ENCODE results near the gene OR2AT4.
"Not testable (repeated sequence)": the region's sequence is repeated elsewhere in the genome, so short reads cannot be mapped to it uniquely, and the experiment has no call there.

OR2AT4 gene

DNA sequence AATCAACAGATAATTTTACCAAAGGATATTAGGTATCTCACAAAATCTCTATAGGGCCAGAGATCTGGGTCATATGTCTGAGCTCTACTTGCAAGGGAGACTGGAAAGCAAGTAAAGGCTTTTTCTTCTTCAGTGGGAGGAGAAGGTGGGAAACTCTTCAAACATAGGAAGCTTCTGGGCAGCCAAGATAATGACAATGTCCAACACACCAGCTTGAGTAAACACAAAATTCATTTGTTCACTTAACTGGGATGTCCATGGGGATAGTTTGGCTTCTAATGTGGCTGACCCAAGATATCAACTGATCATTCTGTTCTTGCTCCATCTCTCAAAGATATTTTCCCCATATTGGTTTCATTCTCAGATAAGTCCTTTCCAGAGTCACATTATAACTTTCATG, 37.4 kb downstream of the OR2AT4 start:
- Histone ChIP-seq H3K4me3 (ENCODE audit: low read length) (no peak overlapping the region), H3K9me3 (replicated peaks; ENCODE audit: low read length) (no peaks in the 10 kb centered on the region), H3K36me3 (ENCODE audit: insufficient read depth, low read length) (no peaks in the 10 kb centered on the region), H3K4me1 (ENCODE audit: control insufficient read depth, insufficient read depth, low read length) (no peaks in the 10 kb centered on the region), H3K27me3 (ENCODE audit: control insufficient read depth, insufficient read depth, low read length) (peaks cover 42% of the 10 kb centered on the region), H3K9ac (ENCODE audit: low read depth, low read length) (no peak overlapping the region), H3K4me2 (ENCODE audit: low read length) (no peak overlapping the region)

DNA sequence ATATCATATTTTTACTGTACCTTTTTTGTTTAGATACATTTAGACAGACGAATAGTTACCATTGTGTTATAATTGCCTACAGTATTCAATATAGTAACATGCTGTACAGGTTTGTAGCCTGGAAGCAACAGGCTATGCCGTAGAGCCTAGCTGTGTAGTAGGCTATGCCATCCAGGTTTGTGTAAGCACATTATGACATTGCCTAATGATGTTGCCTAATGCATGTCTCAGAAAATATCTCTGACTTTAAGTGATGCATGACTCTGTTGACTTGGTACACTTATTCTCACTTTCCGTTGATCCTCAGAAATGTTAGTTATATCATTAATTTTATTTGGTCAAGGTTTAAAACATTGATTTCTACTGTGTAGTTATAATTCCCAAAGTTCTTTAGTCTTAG, 39.9 kb downstream of the OR2AT4 start:
- no peak overlapping the region for H3K4me3 ChIP-seq (ENCODE audit: low read length)
- no peak overlapping the region for H3K4me2 ChIP-seq (ENCODE audit: low read length)
- H3K36me3 ChIP-seq (ENCODE audit: insufficient read depth, low read length), result no peaks in the 10 kb centered on the region
- no peak overlapping the region for H3K9ac ChIP-seq (ENCODE audit: low read depth, low read length)
- no peaks in the 10 kb centered on the region for H3K4me1 ChIP-seq (ENCODE audit: control insufficient read depth, insufficient read depth, low read length)
- peaks cover 37% of the 10 kb centered on the region for H3K27me3 ChIP-seq (ENCODE audit: control insufficient read depth, insufficient read depth, low read length)
- peaks cover 4% of the 10 kb centered on the region for H3K9me3 ChIP-seq (replicated peaks; ENCODE audit: low read length)

DNA sequence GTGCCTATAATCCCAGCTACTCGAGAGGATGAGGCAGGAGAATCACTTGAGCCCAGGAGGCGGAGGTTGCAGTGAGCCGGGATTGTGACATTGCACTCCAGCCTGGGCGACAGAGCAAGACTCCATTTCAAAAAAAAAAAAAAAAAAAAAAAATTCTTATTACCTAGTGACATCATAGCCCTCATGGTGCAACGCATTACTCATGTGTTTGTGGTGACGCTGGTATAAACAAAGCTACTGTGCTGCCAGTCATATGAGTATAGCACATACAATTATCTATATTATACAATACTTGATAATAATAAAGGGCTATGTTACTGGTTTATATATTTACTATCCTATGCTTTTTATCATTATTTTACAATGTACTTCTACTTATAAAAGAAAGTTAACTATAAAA, 41.2 kb downstream of the OR2AT4 start:
- no peak overlapping the region for H3K9ac ChIP-seq (ENCODE audit: low read depth, low read length)
- no peak overlapping the region for H3K4me2 ChIP-seq (ENCODE audit: low read length)
- no peak overlapping the region for H3K4me3 ChIP-seq (ENCODE audit: low read length)

DNA sequence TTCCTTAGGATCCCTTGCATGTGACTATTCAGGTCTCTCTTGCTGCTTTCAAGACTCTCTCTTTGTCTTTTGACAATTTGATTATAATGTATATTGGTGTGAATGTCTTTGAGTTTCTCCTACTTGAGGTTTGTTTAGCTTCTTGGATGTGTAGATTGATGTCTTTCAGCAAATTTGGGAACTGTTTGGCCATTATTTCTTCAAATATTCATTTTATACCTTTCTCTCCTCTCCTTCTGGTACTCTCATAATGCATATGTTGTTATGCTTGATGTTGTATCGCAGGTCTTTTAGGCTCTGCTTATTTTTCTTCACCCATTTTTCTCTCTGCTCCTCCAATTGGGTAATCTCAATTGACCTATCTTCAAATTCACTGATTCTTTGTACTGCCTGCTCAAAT, 44.2 kb downstream of the OR2AT4 start:
- no peak overlapping the region for H3K4me2 ChIP-seq (ENCODE audit: low read length)
- H3K9ac ChIP-seq (ENCODE audit: low read depth, low read length), result no peak overlapping the region
- H3K4me1 ChIP-seq (ENCODE audit: control insufficient read depth, insufficient read depth, low read length), result no peaks in the 10 kb centered on the region
- peaks cover 14% of the 10 kb centered on the region for H3K27me3 ChIP-seq (ENCODE audit: control insufficient read depth, insufficient read depth, low read length)
- no peak overlapping the region for H3K4me3 ChIP-seq (ENCODE audit: low read length)
- H3K36me3 ChIP-seq (ENCODE audit: insufficient read depth, low read length), result no peaks in the 10 kb centered on the region
- H3K9me3 ChIP-seq (replicated peaks; ENCODE audit: low read length), result peaks cover 4% of the 10 kb centered on the region

More for the DNA sequence above, 41.2 kb downstream of the OR2AT4 start:
- peaks cover 4% of the 10 kb centered on the region for H3K9me3 ChIP-seq (replicated peaks; ENCODE audit: low read length)
- peaks cover 37% of the 10 kb centered on the region for H3K27me3 ChIP-seq (ENCODE audit: control insufficient read depth, insufficient read depth, low read length)
- no peaks in the 10 kb centered on the region for H3K4me1 ChIP-seq (ENCODE audit: control insufficient read depth, insufficient read depth, low read length)
- H3K36me3 ChIP-seq (ENCODE audit: insufficient read depth, low read length), result no peaks in the 10 kb centered on the region

DNA sequence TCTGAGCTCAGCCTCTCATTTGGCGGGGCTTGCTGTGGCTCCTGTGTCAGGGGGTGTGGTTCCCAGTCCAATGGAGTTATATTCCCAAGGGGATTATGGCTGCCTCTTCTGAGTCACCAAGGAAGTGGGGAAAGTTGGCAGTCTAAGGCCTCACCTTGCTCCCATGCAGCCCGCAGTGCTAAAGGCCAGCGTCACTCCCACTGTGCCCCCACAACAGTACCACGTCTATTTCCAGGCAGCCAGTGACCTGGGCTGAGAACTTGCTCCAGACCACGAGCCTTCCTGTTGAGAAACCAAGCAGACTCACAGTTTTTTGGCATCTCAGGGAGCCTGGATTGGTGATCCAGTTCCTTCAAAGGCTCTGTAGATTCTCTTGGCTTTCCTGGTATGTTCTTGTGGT, 45.6 kb downstream of the OR2AT4 start:
- Histone ChIP-seq H3K9ac (ENCODE audit: low read depth, low read length) (no peak overlapping the region), H3K4me3 (ENCODE audit: low read length) (no peak overlapping the region), H3K4me2 (ENCODE audit: low read length) (no peak overlapping the region), H3K27me3 (ENCODE audit: control insufficient read depth, insufficient read depth, low read length) (peaks cover 6% of the 10 kb centered on the region), H3K4me1 (ENCODE audit: control insufficient read depth, insufficient read depth, low read length) (no peaks in the 10 kb centered on the region), H3K36me3 (ENCODE audit: insufficient read depth, low read length) (no peaks in the 10 kb centered on the region), H3K9me3 (replicated peaks; ENCODE audit: low read length) (peaks cover 4% of the 10 kb centered on the region)

DNA sequence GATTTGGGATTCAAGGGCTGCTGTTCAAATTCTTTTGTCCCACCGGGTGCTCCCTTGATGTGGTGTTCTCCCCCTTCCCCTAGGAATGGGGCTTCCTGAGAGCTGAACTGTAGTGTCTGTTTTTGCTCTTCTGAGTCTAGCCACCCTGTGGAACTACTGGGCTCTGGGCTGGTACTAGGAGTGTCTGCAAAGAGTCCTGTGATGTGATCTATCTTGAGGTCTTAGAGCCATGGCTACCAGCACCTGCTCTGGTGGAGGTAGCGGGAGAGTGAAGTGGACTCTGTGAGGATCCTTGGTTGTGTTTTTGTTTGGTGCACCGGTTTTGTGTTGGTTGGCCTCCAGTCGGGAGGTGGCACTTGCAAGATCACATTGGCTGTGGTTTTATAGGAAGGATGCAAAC, 46.2 kb downstream of the OR2AT4 start:
- H3K9me3 ChIP-seq (replicated peaks; ENCODE audit: low read length), result peaks cover 4% of the 10 kb centered on the region
- no peaks in the 10 kb centered on the region for H3K36me3 ChIP-seq (ENCODE audit: insufficient read depth, low read length)
- H3K4me2 ChIP-seq (ENCODE audit: low read length), result no peak overlapping the region
- no peak overlapping the region for H3K4me3 ChIP-seq (ENCODE audit: low read length)
- H3K4me1 ChIP-seq (ENCODE audit: control insufficient read depth, insufficient read depth, low read length), result no peaks in the 10 kb centered on the region
- no peak overlapping the region for H3K9ac ChIP-seq (ENCODE audit: low read depth, low read length)
- H3K27me3 ChIP-seq (ENCODE audit: control insufficient read depth, insufficient read depth, low read length), result peaks cover 6% of the 10 kb centered on the region

DNA sequence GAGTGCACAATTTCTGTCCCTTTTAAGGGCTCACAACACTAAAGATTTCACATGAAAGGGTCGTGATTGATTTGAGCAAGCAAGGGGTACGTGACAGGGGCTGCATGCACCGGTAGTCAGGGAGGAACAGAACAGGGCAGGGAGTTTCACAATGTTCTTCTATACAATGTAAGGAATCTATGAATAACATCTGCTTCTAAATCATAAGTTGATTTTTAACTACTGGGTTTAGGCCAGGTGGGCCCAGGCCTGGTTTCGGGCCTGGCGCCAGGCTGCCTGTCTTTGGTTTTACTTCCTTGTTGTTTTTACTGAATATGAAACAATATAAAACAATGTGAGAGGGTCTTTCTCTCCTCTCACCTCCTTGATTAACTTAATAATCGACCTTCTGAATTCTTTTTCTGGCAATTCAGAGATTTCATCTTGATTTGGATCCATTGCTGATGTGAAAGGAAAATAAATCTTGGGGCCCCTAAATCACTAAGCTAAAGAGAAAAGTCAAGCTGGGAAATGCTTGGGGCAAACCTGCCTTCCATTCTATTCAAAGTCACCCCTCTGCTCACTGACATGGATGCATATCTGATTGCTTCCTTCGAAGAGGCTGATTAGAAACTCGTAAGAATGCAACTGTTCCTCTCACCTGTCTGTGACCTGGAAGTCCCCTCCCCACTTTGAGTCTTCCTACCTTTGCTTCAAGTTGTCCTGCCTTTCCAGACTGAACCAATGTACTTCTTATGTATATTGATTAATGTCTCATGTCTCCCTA, 47.0 kb downstream of the OR2AT4 start:
- not testable (repeated sequence) for H3K4me2 ChIP-seq (ENCODE audit: low read length); H3K36me3 ChIP-seq (ENCODE audit: insufficient read depth, low read length); H3K4me3 ChIP-seq (ENCODE audit: low read length); H3K9me3 ChIP-seq (replicated peaks; ENCODE audit: low read length); H3K4me1 ChIP-seq (ENCODE audit: control insufficient read depth, insufficient read depth, low read length); H3K9ac ChIP-seq (ENCODE audit: low read depth, low read length); H3K27me3 ChIP-seq (ENCODE audit: control insufficient read depth, insufficient read depth, low read length)

DNA sequence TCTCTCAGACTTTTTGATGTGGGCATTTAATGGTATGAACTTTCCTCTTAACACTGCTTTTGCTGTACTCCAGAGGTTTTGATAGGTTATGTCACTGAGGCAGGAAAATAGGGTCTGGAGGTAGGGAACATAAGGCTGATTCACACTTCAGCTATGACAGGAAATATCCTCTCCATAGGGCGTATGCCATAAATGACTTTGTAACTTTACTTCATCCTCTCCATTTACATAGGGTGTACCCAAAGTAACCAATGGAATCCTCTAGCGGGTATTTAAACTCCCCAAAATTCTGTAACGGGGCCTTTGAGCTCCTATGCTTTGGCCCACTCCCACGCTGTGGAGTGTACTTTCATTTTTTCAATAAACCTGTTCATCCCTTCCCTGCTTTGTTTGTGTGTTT, 49.5 kb downstream of the OR2AT4 start:
- H3K27me3 ChIP-seq (ENCODE audit: control insufficient read depth, insufficient read depth, low read length), result peaks cover 8% of the 10 kb centered on the region
- no peaks in the 10 kb centered on the region for H3K36me3 ChIP-seq (ENCODE audit: insufficient read depth, low read length)
- no peak overlapping the region for H3K9ac ChIP-seq (ENCODE audit: low read depth, low read length)

DNA sequence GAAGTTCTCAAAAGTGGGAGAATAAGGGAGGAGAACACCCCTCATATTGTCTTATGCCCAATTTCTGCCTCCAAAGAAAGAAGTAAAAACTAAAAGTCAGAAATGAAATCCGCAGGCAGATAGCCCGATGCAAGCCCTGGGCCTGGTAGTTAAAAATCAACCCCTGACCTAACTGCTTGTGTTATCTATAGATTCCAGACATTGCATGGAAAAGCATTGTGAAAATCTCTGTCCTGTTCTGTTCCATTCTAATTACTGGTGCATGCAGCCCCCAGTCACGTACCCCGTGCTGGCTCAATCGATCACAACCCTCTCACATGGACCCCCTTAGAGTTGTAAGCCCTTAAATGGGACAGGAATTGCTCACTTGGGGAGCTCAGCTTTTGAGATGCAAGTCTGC, 50.0 kb downstream of the OR2AT4 start:
- H3K9ac ChIP-seq (ENCODE audit: low read depth, low read length); H3K4me1 ChIP-seq (ENCODE audit: control insufficient read depth, insufficient read depth, low read length); H3K36me3 ChIP-seq (ENCODE audit: insufficient read depth, low read length); H3K4me2 ChIP-seq (ENCODE audit: low read length); H3K9me3 ChIP-seq (replicated peaks; ENCODE audit: low read length); H3K4me3 ChIP-seq (ENCODE audit: low read length): not testable (repeated sequence)
- peaks cover 13% of the 10 kb centered on the region for H3K27me3 ChIP-seq (ENCODE audit: control insufficient read depth, insufficient read depth, low read length)

More for the DNA sequence above, 49.5 kb downstream of the OR2AT4 start:
- H3K9me3 ChIP-seq (replicated peaks; ENCODE audit: low read length), result no peaks in the 10 kb centered on the region
- no peaks in the 10 kb centered on the region for H3K4me1 ChIP-seq (ENCODE audit: control insufficient read depth, insufficient read depth, low read length)
- H3K4me3 ChIP-seq (ENCODE audit: low read length), result no peak overlapping the region
- H3K4me2 ChIP-seq (ENCODE audit: low read length), result no peak overlapping the region

DNA sequence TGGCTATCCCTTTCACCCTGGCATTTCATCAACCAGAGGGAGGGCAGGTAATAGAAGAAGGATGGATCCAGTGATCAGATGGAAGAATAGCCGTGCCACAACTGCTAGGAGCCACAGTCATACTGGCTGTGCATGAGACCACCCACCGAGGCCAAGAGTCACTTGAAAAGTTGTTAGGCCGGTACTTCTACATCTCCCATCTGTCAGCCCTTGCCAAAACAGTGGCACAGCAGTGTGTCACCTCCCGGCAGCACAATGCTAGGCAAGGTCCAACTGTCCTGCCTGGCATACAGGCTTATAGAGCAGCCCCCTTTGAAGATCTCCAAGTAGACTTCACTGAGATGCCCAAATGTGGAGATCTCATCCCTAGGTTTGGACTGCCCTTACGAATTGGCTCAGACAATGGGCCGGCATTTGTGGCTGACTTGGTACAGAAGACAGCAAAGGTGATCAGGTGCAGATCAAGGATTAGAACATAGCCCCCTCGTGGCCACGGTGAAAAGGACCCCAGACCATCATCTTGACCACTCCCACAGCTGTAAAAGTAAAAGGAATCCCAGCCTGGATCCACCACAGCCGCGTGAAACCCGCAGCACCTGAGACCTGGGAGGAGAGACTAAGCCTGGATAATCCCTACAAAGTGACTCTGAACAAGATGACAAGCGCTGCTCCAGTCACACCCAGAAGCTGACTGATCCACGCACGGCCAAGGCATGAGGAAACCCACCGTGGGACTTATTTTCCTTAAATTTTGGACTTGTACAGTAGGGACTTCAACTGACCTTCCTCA, 52.1 kb downstream of the OR2AT4 start:
- H3K4me2 ChIP-seq (ENCODE audit: low read length); H3K9ac ChIP-seq (ENCODE audit: low read depth, low read length); H3K4me3 ChIP-seq (ENCODE audit: low read length); H3K4me1 ChIP-seq (ENCODE audit: control insufficient read depth, insufficient read depth, low read length); H3K9me3 ChIP-seq (replicated peaks; ENCODE audit: low read length); H3K36me3 ChIP-seq (ENCODE audit: insufficient read depth, low read length): not testable (repeated sequence)
- H3K27me3 ChIP-seq (ENCODE audit: control insufficient read depth, insufficient read depth, low read length), result peaks cover 16% of the 10 kb centered on the region

DNA sequence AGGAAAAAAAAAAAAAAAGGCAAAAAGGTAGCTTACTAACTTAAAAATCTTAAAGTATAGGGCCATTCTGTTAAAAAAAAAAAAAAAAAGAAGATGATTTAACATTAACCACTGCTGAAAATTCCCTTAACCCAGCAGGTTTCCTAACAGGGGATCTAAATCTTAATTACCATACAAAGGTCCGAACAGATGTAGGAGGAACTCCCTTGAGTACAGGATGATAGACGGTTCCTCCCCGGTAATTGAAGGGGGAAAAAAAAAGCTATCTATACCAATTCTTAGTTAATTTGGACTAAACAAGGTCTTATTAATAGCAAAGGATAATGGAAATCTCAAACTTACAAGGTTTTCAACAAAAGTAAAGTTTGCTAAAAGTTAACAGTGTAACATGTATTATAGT, 54.9 kb downstream of the OR2AT4 start:
- H3K4me3 ChIP-seq (ENCODE audit: low read length); H3K9me3 ChIP-seq (replicated peaks; ENCODE audit: low read length); H3K4me2 ChIP-seq (ENCODE audit: low read length); H3K36me3 ChIP-seq (ENCODE audit: insufficient read depth, low read length); H3K4me1 ChIP-seq (ENCODE audit: control insufficient read depth, insufficient read depth, low read length); H3K9ac ChIP-seq (ENCODE audit: low read depth, low read length): not testable (repeated sequence)
- H3K27me3 ChIP-seq (ENCODE audit: control insufficient read depth, insufficient read depth, low read length), result peaks cover 16% of the 10 kb centered on the region

DNA sequence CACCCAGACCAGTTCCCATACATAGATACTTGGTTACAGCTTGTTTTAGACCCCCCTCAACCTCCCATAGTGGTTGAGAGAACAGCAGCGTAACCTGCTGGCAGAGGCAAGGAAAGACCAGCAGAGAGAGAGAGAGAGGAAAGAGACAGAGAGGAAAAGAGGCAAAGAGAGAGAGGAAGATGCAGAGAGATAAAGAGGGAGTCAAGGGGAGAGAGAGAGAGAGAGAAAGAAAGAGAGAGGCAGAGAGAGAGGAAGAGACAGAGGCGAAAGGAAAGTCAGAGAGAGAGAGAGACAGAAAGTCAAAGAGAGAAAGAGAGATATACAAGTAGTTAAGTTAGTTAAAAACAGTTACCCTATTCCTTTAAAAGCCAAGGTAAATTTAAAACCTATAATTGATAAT, 55.4 kb downstream of the OR2AT4 start:
- Histone ChIP-seq H3K36me3 (ENCODE audit: insufficient read depth, low read length) (no peaks in the 10 kb centered on the region), H3K4me1 (ENCODE audit: control insufficient read depth, insufficient read depth, low read length) (no peaks in the 10 kb centered on the region), H3K9me3 (replicated peaks; ENCODE audit: low read length) (no peaks in the 10 kb centered on the region), H3K27me3 (ENCODE audit: control insufficient read depth, insufficient read depth, low read length) (peaks cover 16% of the 10 kb centered on the region), H3K4me3 (ENCODE audit: low read length) (no peak overlapping the region), H3K9ac (ENCODE audit: low read depth, low read length) (no peak overlapping the region), H3K4me2 (ENCODE audit: low read length) (no peak overlapping the region)

Measured in skeletal muscle satellite cell (primary cell).